Measurements from ENCODE around the gene BRCA2. TPM values are rescaled to one million over a fixed set of nuclear protein-coding genes. Genes with fewer than 3 reads are reported as not detected.

BRCA2 gene
- total RNA-seq, 1 experiment from 2014 or later = 11.9 TPM

DNA sequence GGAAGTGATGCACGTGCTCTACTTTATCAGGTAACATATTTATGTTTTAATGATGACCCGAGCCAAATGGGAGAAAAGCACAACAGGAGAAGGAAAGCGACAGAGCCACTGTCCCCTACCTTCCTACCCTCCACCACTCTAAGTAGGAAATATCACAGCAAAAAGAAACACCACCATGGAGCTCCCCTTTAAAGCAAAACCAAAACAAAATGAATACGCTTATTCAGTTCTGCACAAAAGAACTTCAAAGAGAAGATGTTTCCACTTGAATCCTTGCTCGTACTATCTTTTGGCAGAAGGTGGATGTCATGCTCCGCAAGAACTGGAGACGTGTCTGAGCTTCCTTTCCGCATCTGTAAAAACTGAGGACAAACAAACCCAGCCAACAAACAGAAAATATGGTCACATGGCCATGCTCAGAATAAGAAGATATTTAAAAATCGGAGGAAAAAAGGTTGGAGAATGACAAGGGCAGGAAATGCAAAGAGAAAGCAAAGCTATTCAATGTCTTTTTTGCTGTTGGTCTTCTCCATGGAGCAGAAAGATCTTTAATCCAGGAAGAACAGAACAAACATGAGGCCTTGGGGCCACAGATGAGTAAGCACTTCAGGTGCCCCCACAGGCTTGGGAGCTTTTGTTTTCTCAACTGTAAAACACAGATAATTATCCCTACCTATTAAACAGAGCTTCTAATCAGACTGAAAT lies 93.1 kb downstream of the BRCA2 start:
- POLR2A ChIA-PET = interaction anchor here (0.9 to 1.3 kb wide), 2 partner anchors 15 to 24 kb away, joined by 3 to 4 read pairs; no protein-coding TSS in a partner anchor
- CTCF ChIA-PET = interaction anchor here (0.6 to 0.7 kb wide), 2 partner anchors 11 to 495 kb away, joined by 3 to 4 read pairs; no protein-coding TSS in a partner anchor
- TF ChIP-seq, protein P1, sequence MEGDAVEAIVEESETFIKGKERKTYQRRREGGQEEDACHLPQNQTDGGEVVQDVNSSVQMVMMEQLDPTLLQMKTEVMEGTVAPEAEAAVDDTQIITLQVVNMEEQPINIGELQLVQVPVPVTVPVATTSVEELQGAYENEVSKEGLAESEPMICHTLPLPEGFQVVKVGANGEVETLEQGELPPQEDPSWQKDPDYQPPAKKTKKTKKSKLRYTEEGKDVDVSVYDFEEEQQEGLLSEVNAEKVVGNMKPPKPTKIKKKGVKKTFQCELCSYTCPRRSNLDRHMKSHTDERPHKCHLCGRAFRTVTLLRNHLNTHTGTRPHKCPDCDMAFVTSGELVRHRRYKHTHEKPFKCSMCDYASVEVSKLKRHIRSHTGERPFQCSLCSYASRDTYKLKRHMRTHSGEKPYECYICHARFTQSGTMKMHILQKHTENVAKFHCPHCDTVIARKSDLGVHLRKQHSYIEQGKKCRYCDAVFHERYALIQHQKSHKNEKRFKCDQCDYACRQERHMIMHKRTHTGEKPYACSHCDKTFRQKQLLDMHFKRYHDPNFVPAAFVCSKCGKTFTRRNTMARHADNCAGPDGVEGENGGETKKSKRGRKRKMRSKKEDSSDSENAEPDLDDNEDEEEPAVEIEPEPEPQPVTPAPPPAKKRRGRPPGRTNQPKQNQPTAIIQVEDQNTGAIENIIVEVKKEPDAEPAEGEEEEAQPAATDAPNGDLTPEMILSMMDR (IDR thresholded peaks at IDR 0.05; ENCODE audit: unreplicated experiment) = no peak
- intact Hi-C loops (cut with micrococcal nuclease) = no loop called here
- Mint-ChIP-seq H3K9me3 (ENCODE audit: unreplicated experiment) (no peaks in the 10 kb centered on the region), H3K4me1 (ENCODE audit: insufficient read depth, unreplicated experiment) (peaks cover 6% of the 10 kb centered on the region), H3K36me3 (ENCODE audit: insufficient read depth, unreplicated experiment) (no peaks in the 10 kb centered on the region), H3K27ac (ENCODE audit: low read depth, unreplicated experiment) (no peak overlapping the region), H3K4me3 (ENCODE audit: unreplicated experiment) (no peak overlapping the region), H3K27me3 (ENCODE audit: insufficient read depth, unreplicated experiment) (no peaks in the 10 kb centered on the region)
- DNase-seq (ENCODE audit: unreplicated experiment) = no peak
- no TSS peak for BruUV-seq (replicated peaks)

GRCh38 chr13:32409001-32409313 lies 93.6 kb downstream of the BRCA2 start:
- H3K4me3 Mint-ChIP-seq (ENCODE audit: unreplicated experiment) = no peak overlapping the region
- DNase-seq (ENCODE audit: unreplicated experiment) = no peak
- no peaks in the 10 kb centered on the region for H3K9me3 Mint-ChIP-seq (ENCODE audit: unreplicated experiment)
- no peaks in the 10 kb centered on the region for H3K27me3 Mint-ChIP-seq (ENCODE audit: insufficient read depth, unreplicated experiment)
- no TSS peak for BruUV-seq (replicated peaks)
- TF ChIP-seq, protein P1 (IDR thresholded peaks at IDR 0.05; ENCODE audit: unreplicated experiment) = no peak
- H3K27ac Mint-ChIP-seq (ENCODE audit: low read depth, unreplicated experiment) = no peak overlapping the region
- H3K4me1 Mint-ChIP-seq (ENCODE audit: insufficient read depth, unreplicated experiment) = peaks cover 6% of the 10 kb centered on the region
- POLR2A ChIA-PET = interaction anchor here (0.9 to 1.3 kb wide), 2 partner anchors 15 to 23 kb away, joined by 3 to 4 read pairs; no protein-coding TSS in a partner anchor
- CTCF ChIA-PET = interaction anchor here (0.7 kb wide), 1 partner anchor 70 kb away, joined by 3 read pairs; no protein-coding TSS in a partner anchor
- intact Hi-C loops (cut with micrococcal nuclease) = no loop called here
- H3K36me3 Mint-ChIP-seq (ENCODE audit: insufficient read depth, unreplicated experiment) = no peaks in the 10 kb centered on the region

DNA sequence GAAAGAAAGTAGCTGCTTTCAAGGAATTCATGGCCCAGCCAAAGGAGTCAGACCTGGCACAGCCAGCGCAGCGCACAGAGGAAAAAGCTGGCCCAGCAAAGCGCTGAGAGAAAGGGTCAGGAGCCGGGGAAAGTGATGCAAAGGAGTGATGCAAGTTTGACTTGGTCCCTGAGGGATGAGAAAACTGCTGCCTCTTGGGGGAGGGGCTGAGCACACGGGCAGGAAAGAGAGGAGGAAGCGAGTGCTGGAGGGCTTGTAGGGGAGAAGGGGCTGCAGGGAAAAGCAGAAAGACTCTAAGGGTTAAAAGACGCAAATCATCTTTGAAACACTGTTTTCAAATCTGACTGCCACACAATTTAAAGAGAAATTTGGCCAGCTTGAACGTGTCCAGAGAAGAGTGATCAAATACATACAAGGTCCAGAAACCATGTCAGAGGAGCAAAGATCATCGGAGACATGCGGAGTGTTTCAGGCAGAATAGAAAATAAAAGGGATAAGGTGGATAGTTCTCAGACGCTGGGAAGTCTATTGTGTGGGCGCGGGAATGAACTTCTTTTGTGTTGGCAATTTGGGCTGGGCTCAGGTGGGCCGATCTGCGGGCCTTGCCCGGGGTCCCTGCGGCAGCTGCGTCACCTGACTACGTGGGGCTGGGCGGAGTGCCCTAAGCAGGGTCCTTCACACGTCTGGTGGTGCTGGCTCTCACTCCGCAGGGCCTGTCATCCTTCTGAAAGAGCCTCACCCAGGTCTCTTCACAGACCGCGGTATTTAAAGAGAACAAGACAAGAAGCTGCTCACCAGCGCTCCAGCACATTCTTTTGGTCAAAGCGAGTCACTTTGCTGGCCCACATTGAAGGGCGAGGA lies 94.5 kb downstream of the BRCA2 start:
- DNase-seq (ENCODE audit: unreplicated experiment) = no peak
- Mint-ChIP-seq H3K27me3 (ENCODE audit: insufficient read depth, unreplicated experiment) (no peaks in the 10 kb centered on the region), H3K36me3 (ENCODE audit: insufficient read depth, unreplicated experiment) (no peaks in the 10 kb centered on the region), H3K4me1 (ENCODE audit: insufficient read depth, unreplicated experiment) (peaks cover 6% of the 10 kb centered on the region), H3K27ac (ENCODE audit: low read depth, unreplicated experiment) (no peak overlapping the region), H3K9me3 (ENCODE audit: unreplicated experiment) (no peaks in the 10 kb centered on the region), H3K4me3 (ENCODE audit: unreplicated experiment) (no peak overlapping the region)
- ChIA-PET POLR2A (interaction anchor here (0.7 kb wide), 1 partner anchor 9 kb away, joined by 3 read pairs; no protein-coding TSS in a partner anchor), CTCF (interaction anchor here (0.7 kb wide), 1 partner anchor 69 kb away, joined by 3 read pairs; no protein-coding TSS in a partner anchor)
- TF ChIP-seq, protein P1 (IDR thresholded peaks at IDR 0.05; ENCODE audit: unreplicated experiment) = no peak
- no TSS peak for BruUV-seq (replicated peaks)
- intact Hi-C loops (cut with micrococcal nuclease) = no loop called here

GRCh38 chr13:32413284-32413683 lies 98.0 kb downstream of the BRCA2 start:
- Mint-ChIP-seq H3K4me3 (ENCODE audit: unreplicated experiment) (no peak overlapping the region), H3K36me3 (ENCODE audit: insufficient read depth, unreplicated experiment) (no peaks in the 10 kb centered on the region), H3K9me3 (ENCODE audit: unreplicated experiment) (no peaks in the 10 kb centered on the region), H3K27me3 (ENCODE audit: insufficient read depth, unreplicated experiment) (no peaks in the 10 kb centered on the region), H3K27ac (ENCODE audit: low read depth, unreplicated experiment) (no peak overlapping the region), H3K4me1 (ENCODE audit: insufficient read depth, unreplicated experiment) (peaks cover 6% of the 10 kb centered on the region)
- TF ChIP-seq, protein P1 (IDR thresholded peaks at IDR 0.05; ENCODE audit: unreplicated experiment) = no peak
- CTCF ChIA-PET = no interaction called here
- no TSS peak for BruUV-seq (replicated peaks)
- intact Hi-C loops (cut with micrococcal nuclease) = no loop called here
- POLR2A ChIA-PET = no interaction called here
- DNase-seq (ENCODE audit: unreplicated experiment) = no peak

All from MCF 10A (cell line).